ENCODE measurements around the gene CLASP1. TPM values are rescaled to one million over a fixed set of nuclear protein-coding genes. Genes with fewer than 3 reads are reported as not detected.

Gene CLASP1
- total RNA-seq, 6 experiments from 2014 or later, result 19.7 to 32.4 (median 24.1) TPM

DNA sequence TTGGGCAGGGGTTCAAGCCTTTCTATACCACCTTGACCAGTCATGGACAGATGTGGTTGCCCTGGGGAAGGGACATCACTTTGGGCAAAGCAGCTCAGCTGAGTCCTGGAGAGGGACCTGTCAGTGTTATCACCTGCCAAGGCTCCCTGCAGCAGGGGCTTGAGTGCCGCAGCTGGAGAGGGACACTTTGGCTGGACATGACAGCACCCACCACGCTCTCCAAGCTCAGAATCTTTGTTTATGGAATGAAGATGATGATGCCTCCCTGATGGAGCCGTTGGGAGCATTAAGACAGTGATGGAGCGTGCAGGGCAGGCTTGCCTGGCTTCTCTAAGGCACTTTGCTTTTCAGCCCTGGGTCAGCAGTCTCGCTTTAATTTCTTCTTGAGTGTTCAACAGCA lies 360.0 kb downstream of the CLASP1 start:
- intact Hi-C loops (cut with DNase I), result no loop called here
- Histone ChIP-seq H3K4me3 (no peak overlapping the region), H3K4me1 (peaks cover 0 to 10% (median 0%) of the 10 kb centered on the region in 4 donors), H3K27ac (no peak overlapping the region), H3K9me3 (no peaks in the 10 kb centered on the region), H3K27me3 (no peaks in the 10 kb centered on the region), H3K36me3 (no peaks in the 10 kb centered on the region)
- no peak for ATAC-seq
- DNase-seq, result no peak
- WGBS (ENCODE audit: insufficient coverage, low coverage, low lambda C conversion rate, missing lambda C conversion rate), result 92% methylated on average over 4 of the region's 5 CpGs
- no peak for TF ChIP-seq CTCF (IDR thresholded peaks at IDR 0.05)
- no peak for TF ChIP-seq POLR2A (IDR thresholded peaks at IDR 0.05)

DNA sequence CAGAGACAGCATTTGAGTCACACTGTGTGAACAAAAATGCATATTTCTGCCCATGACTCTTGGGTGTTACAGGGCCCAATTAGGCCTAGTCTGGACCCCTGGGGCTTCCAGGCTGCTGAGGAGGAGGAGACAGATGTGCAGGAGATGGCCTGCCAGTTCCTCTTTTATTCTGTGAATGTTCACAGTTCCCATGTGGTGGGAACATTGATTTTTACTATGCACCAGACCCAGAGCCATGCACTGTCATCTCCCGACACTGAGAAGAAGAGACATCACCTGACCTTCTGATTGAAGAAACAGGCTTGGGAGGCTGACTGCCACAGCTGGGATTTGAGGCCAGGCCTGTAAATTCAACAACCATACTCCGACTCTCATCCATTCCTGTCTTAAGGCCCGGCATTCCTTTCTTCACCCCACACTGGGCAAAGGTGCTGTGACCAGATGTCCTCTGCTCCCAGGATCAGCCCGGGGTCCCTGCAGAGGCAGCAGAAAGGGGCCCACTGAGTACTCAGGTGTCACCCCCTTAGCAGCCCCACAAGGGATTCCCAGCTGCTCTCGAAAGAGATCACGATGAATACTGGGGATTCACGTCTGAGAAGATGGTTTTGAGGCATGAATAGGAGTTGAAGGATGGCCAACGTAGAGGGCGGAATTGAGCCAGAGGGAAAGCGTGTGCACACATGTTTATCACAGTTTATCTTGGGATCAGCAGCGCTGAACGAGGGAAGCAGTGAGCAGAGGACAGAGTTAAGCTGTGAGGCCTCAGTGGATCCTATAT lies 360.6 kb downstream of the CLASP1 start:
- Histone ChIP-seq H3K36me3 (no peaks in the 10 kb centered on the region), H3K9me3 (no peaks in the 10 kb centered on the region), H3K4me1 (peaks cover 0 to 10% (median 0%) of the 10 kb centered on the region in 4 donors), H3K27ac (no peak overlapping the region), H3K4me3 (no peak overlapping the region), H3K27me3 (no peaks in the 10 kb centered on the region)
- intact Hi-C loops (cut with DNase I), result no loop called here
- ATAC-seq (no peak), DNase-seq (no peak)
- TF ChIP-seq CTCF (IDR thresholded peaks at IDR 0.05) (no peak), POLR2A (IDR thresholded peaks at IDR 0.05) (no peak)
- 85% methylated on average over 11 of the region's 12 CpGs for WGBS (ENCODE audit: insufficient coverage, low coverage, low lambda C conversion rate, missing lambda C conversion rate)

DNA sequence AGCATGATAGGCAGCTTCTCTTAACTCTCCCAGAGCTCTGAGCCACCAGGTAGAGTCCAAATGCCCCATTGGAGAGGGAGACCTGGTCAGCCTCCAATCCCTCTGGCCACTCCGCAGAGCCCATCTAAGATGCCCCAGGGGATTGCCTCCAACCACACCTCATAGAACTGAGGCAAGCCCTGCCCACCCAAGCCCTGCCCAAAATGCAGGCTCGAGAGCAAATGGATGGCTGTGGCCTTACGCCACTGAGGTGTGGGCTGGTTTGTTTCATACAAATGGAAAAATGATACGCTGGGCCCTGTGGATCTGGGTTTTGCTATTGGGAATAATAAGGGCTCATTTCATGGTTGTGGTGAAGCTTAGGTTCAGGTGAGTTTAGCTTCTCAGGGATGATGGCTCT lies 361.3 kb downstream of the CLASP1 start:
- ATAC-seq (no peak), DNase-seq (no peak)
- Histone ChIP-seq H3K4me1 (peaks cover 0 to 17% (median 2%) of the 10 kb centered on the region in 4 donors), H3K36me3 (no peaks in the 10 kb centered on the region), H3K9me3 (no peaks in the 10 kb centered on the region), H3K4me3 (no peak overlapping the region), H3K27ac (no peak overlapping the region), H3K27me3 (no peaks in the 10 kb centered on the region)
- intact Hi-C loops (cut with DNase I), result no loop called here
- WGBS (ENCODE audit: insufficient coverage, low coverage, low lambda C conversion rate, missing lambda C conversion rate), result 88% methylated on average over 1 of the region's 4 CpGs
- TF ChIP-seq CTCF (IDR thresholded peaks at IDR 0.05) (no peak), POLR2A (IDR thresholded peaks at IDR 0.05) (no peak)

Small RNAs within 50 kb of the gene (small RNA-seq; reads per million reads assigned to genes)
- gene RF00019 (0 reads per million in 2 experiments), gene RNU4ATAC (237 to 292 reads per million in 2 experiments)

Other genes starting within 250 kb of the CLASP1 start
- gene RNU4ATAC, start 118.6 kb downstream of the CLASP1 start, total RNA-seq, result not detected
- 10 to 100 TPM; 13.9 to 37.7 (median 27.2) TPM for gene NIFK, start 87.4 kb upstream of the CLASP1 start, total RNA-seq
- 10 to 100 TPM; 22.5 to 38.1 (median 27.5) TPM for gene TSN, start 106.2 kb upstream of the CLASP1 start, total RNA-seq